ENCODE measurements around the gene HS6ST1.
A peak's percentile ranks its signal among the peaks of the same experiment; 100 is the strongest.
"Not testable (repeated sequence)": the region's sequence is repeated elsewhere in the genome, so short reads cannot be mapped to it uniquely, and the experiment has no call there.

HS6ST1 gene

GRCh38 chr2:128321784-128322714 is 3.4 kb upstream of the HS6ST1 start:
- peak; percentile 83 to 87 for DNase-seq

- DNase-seq: peak in 1 of 2 donors; percentile 10
Observed at GRCh38 chr2:128320906-128321771, 2.5 kb upstream of the HS6ST1 start.

GRCh38 chr2:128320192-128320905 is 1.7 kb upstream of the HS6ST1 start:
- peak in 1 of 2 donors; percentile 11 for DNase-seq

DNA sequence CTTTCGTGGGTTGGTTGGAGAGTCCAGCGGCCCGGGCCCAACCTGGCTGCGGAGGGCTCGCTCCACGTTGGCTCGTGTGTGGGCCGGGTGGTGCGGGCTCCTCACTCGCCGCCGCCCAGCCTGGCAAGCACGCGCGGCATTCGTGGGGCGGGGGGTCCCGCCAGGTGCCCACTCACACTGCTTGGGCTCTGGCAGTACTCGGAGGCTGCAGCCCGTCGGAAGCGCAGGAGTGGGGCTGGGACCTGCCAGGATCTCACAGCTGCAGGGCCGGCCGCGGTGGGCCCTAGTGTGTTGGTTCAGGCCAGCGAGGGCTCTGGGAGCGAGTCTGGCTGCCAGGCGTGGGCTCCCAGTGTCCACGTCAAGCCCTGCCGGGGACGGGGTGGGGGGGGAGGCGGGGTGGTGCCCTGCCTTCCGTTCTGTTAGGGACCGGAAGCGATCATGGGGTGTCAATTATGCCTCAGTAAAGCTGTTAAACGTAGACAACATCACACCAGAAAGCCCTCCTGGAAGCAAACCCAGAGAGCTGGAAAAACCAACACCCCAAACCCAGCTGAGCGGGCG is 1.0 kb upstream of the HS6ST1 start:
- no peak for DNase-seq

DNA sequence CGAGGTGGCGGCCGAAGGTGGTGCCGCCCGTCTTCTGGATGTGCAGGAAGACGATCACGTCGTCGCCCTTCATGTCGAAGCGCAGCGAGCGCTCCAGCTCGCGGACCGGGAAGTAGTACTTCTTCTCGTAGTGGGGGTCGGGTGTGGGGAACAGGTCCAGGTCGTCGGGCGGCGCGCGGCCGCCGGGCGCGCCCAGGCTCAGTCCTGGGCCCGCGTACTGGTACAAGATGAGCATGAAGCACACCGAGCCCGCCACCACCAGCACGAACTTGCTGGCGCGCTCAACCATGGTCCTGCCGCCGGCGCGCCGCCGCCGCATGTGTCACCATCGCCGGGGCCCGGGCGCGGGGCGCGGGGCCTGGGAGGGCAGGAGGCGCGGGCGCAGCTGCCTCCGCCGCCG is 423 bp downstream of the HS6ST1 start:
- peak; percentile 23 to 26 for DNase-seq

DNA sequence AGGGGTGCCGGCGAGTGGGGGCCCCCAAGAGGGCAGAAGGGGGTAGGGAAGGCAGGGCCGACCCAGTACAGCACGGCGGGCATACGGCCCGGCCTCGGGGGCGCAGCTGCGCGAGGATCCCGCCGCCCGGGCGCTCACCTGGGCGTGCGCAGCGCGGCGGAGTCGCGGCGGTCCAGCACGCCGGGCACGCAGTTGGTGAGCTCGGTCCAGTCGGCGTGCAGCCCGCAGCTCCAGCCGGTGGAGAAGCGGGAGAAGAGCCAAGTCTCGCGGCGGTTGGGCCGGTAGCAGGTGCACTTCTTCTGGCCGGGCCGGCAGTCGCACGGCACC is 806 bp downstream of the HS6ST1 start:
- not testable (repeated sequence) for DNase-seq

GRCh38 chr2:128317181-128317898 is 1.3 kb downstream of the HS6ST1 start:
- DNase-seq: peak in 1 of 2 donors; percentile 69

- DNase-seq: peak in 1 of 2 donors; percentile 10
Observed at GRCh38 chr2:128316777-128317180, 1.9 kb downstream of the HS6ST1 start.

- peak in 1 of 2 donors; percentile 11 for DNase-seq
Observed at GRCh38 chr2:128315829-128316776, 2.6 kb downstream of the HS6ST1 start.

GRCh38 chr2:128315122-128315828 is 3.4 kb downstream of the HS6ST1 start:
- DNase-seq: peak in 1 of 2 donors; percentile 6

DNA sequence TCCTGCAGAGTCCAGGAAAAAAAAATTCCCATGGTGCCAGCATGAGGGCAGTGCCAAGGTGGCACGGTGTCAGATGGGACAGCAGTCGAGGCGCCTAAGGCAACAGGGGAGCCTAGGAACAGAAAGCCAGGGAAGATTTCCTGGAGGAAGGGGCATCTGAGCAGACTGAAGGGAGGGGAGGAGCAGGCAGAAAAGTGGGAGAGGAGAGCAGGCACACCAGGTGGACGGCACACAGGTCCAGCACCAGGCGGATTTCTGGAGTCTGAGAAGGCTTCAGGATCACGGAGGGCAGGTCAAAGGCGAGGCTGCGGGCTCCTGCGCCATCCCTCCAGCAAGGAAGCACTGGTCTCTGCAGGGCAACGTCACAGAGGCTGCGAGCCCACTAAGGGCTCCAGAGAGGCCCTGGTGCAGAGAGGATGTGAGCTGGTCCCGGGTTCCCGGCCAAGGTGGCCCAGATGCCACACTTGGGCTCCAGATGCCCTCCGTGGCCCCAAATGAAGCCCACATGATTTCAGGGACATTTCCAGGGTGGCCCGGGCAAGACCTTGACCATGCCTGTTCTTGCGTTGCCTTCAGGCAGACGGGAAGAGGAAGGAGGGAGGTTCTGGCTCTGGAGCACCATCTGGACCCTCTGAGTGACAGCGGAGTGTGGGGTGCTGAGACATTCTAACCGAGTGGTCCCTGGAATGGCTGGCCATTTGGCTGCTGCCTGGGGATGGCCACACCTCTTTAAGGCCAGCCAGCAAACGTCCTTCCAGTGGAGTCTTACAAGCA is 4.1 kb downstream of the HS6ST1 start:
- peak in 1 of 2 donors; percentile 9 for DNase-seq

DNA sequence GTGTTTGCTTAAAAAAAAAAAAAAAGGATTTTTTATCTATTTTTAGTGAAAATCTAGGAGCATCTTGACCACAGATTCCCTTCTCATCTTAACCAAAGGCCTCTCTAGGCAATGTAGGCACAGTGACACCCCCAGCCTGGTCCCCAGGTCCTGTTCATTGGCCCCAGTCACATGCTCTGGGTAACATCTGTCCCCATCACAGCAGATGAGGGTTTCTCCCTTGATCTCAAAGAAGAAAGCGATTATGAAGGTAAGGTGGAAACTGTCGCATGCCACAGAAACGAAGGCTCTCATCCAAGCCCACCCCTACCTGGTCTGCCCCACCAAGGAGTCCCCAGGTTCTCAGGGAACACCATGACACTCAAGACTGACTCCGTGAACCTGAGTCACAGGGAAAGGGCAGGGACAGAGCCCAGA is 4.7 kb downstream of the HS6ST1 start:
- no peak for DNase-seq

DNA sequence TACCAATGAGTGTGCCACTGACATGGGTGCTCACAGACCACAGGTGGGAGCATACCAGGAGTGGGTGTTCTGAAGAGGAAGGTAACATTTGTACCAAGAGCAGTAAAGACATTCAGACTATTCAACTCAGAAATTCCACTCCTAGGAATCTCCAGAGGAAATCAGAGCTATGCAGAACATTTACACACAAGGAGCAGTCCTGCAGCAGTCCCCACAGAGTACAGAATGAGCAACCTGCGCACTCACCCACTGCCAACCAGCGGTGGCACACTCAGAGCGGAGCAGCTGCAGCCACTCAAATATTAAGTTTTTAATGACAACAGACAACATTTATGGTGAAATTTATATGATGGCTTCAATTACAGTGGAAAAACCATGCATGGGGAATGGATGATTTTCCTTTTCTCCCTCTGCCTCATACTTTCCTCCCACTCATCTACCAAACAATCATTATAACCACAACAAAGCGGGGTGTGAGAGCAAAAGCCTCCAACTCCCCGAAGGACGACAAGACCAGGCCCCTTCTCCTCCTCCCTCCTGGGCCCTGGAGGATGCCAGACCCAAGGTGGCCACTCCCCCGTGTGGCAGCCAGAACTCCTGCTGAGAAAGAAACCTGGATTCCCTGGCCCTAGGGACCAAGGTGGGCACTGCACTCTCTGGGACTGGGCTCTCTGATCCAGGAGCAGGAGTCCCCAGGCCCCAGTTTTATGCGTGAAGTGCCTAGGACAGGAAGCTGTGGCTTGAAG is 5.4 kb downstream of the HS6ST1 start:
- DNase-seq: peak in 1 of 2 donors; percentile 6

DNA sequence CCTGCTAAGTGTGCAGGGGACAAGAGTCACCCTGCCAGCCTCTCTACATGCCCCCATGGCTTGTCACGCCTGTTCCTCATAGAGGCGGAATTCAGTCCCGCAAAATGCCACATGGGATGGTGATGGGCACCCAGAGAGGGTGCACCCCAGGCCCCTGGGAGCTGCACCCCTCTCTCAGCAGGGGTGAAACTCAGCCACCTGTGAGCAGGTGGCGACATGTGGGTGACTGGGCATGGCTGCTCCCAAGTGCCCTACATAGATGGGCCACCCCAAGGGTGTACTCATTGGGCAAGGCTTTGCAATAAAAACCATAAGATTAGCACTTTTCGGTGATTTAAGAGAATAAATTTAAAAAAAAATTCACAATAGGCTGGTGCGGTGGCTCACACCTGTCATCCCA is 6.3 kb downstream of the HS6ST1 start:
- no peak for DNase-seq

DNA sequence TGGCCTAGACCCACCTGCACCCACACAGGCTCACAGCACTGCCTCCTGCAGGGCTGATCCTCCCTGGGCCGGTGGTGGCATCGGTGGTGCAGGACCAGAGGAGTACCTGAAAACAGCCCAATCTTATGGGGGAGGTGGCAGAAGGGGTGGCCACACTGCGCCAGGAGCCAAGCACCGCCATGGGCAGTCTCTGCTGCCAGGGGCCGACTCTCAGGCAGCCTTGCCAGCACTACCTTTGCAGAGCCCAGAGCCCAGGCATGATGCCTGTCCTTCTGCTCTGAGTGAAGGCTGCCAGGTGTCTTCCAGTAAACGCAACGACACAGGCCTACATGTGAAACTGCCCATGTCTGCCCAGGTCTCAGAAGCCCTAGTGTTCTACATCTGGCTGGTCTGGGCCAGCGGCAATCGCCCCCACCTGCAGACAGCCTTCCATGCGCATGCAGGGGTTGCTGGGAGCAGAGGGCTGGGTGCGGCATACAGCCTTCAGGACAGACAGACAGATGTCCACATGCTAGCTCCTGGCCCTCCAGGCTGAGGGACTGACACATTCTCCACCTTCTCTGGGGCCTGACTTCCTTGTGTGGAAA is 6.8 kb downstream of the HS6ST1 start:
- peak in 1 of 2 donors; percentile 9 for DNase-seq

DNA sequence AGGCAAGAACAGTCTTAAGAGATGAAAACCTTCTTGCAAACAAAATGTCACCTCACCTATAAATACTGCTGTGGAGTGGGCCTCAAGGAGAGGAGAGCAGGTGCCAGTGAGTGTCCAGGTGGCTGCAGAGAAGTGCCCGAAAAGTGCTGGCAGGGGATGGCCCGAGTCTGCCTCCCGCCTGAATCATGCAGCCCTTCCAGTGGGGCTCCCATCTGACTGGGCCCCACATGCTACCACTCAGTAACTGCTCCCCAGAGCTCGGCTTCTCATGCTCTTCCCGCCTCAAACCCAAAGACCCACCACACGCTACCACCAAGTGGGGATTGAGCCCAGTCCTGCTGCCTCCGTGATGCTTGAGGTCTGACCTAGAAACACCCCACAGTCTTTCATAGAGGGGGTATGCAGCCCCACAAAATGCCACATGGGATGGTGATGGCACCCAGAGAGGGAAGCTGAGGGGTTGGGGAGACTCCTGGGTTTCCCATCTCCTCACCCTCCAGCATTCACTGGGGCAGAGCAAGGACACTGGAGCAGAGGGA is 7.4 kb downstream of the HS6ST1 start:
- no peak for DNase-seq

- DNase-seq: no peak
Observed at GRCh38 chr2:128310761-128311160, 7.9 kb downstream of the HS6ST1 start.
